Measurements from ENCODE around the gene SPDYA. TPM values are rescaled to one million over a fixed set of nuclear protein-coding genes. Genes with fewer than 3 reads are reported as not detected.

SPDYA gene
- total RNA-seq = under 1 TPM in 2 of 4 donors, not detected in 2; 0.35 to 0.80 TPM

- Histone ChIP-seq H3K4me3 (peak within 1 kb of the TSS; percentile 41 to 64 (median 53)), H3K4me1 (peaks cover 0 to 17% (median 8%) of the 10 kb centered on the region in 4 donors), H3K36me3 (peaks cover 0 to under 1% (median 0%) of the 10 kb centered on the region in 3 donors), H3K27me3 (no peaks in the 10 kb centered on the region), H3K27ac (peak within 1 kb of the TSS in 2 of 4 donors; percentile 21 to 23), H3K9me3 (no peaks in the 10 kb centered on the region)
- TF ChIP-seq CTCF (IDR thresholded peaks at IDR 0.05) (peak in 1 of 6 experiments; percentile 3), POLR2A (IDR thresholded peaks at IDR 0.05) (no peak)
- DNase-seq = peak; percentile 63 to 86 (median 86)
Observed at GRCh38 chr2:28810384-28811285, at the start of gene SPDYA. SPDYA (plus strand) TSS chr2:28810834; CDS start chr2:28816015, 5,181 bp downstream.

- H3K4me3 ChIP-seq = no peak overlapping the region
- H3K36me3 ChIP-seq = peaks cover 0 to 30% (median 0%) of the 10 kb centered on the region in 3 donors
- H3K9me3 ChIP-seq = no peaks in the 10 kb centered on the region
- H3K27me3 ChIP-seq = no peaks in the 10 kb centered on the region
- H3K4me1 ChIP-seq = peaks cover 0 to 53% (median 6%) of the 10 kb centered on the region in 4 donors
- no peak overlapping the region for H3K27ac ChIP-seq
- TF ChIP-seq CTCF (IDR thresholded peaks at IDR 0.05) (no peak), POLR2A (IDR thresholded peaks at IDR 0.05) (no peak)
- no peak for DNase-seq
Observed at GRCh38 chr2:28761420-28761819, 49.2 kb upstream of the SPDYA start.

- Histone ChIP-seq H3K4me1 (peaks cover 0 to 50% (median 7%) of the 10 kb centered on the region in 4 donors), H3K27ac (no peak overlapping the region), H3K9me3 (no peaks in the 10 kb centered on the region), H3K4me3 (no peak overlapping the region), H3K36me3 (peaks cover 0 to 22% (median 0%) of the 10 kb centered on the region in 3 donors), H3K27me3 (no peaks in the 10 kb centered on the region)
- no peak for DNase-seq
- no peak for TF ChIP-seq CTCF (IDR thresholded peaks at IDR 0.05)
- TF ChIP-seq POLR2A (IDR thresholded peaks at IDR 0.05) = no peak
Observed at GRCh38 chr2:28764909-28765711, 45.5 kb upstream of the SPDYA start.

GRCh38 chr2:28766070-28766469, 44.6 kb upstream of the SPDYA start:
- no peak overlapping the region for H3K4me3 ChIP-seq
- no peak for TF ChIP-seq CTCF (IDR thresholded peaks at IDR 0.05)
- TF ChIP-seq POLR2A (IDR thresholded peaks at IDR 0.05) = no peak
- peaks cover 0 to 55% (median 7%) of the 10 kb centered on the region in 4 donors for H3K4me1 ChIP-seq
- H3K27me3 ChIP-seq = no peaks in the 10 kb centered on the region
- H3K27ac ChIP-seq = no peak overlapping the region
- H3K9me3 ChIP-seq = no peaks in the 10 kb centered on the region
- H3K36me3 ChIP-seq = peaks cover 0 to 13% (median 0%) of the 10 kb centered on the region in 3 donors
- no peak for DNase-seq

- H3K36me3 ChIP-seq = no peaks in the 10 kb centered on the region
- TF ChIP-seq POLR2A (IDR thresholded peaks at IDR 0.05) (no peak), CTCF (IDR thresholded peaks at IDR 0.05) (no peak)
- no peaks in the 10 kb centered on the region for H3K9me3 ChIP-seq
- H3K4me1 ChIP-seq = peaks cover 0 to 53% (median 6%) of the 10 kb centered on the region in 4 donors
- DNase-seq = no peak
- H3K27ac ChIP-seq = no peak overlapping the region
- no peaks in the 10 kb centered on the region for H3K27me3 ChIP-seq
- H3K4me3 ChIP-seq = no peak overlapping the region
Observed at GRCh38 chr2:28767337-28767736, 43.3 kb upstream of the SPDYA start.
